ENCODE results near the gene CHCHD5.
"Not testable (repeated sequence)": the region's sequence is repeated elsewhere in the genome, so short reads cannot be mapped to it uniquely, and the experiment has no call there.

Gene CHCHD5

DNA sequence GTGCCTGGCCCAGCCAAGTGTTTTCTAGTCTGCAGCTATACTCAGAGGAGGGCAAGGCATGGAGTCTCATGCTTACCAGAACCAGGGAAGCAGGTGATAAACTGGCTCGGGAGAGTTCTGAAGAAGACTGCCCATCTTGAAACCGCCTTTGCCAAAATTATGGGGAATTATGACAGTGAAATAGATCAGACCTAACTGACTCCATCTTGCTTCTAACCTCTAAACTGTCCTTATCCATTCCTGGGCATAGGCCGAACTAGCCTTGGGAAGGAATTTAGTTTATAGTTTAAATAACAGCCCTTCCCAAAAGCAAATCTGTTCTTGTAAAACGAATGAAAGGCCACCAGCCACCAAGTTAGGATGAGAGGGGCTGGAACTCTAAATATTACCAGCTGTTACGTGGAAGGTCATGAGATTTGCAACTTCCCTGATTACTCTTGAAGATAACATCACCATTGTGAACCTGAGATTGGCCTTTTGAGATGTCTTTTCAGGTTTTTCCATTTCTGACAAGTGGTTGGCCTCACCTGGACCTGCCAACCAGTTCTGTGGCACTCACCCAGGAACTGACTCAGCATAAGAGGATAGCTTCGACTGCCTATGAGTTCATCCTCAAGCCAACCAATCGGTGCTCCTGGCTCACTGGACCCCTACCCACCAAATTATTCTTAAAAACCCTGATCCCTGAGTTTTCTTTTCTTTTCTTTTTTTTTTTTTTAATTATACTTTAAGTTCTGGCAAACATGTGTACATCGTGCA is 23.4 kb downstream of the CHCHD5 start:
- TF ChIP-seq, protein P1, sequence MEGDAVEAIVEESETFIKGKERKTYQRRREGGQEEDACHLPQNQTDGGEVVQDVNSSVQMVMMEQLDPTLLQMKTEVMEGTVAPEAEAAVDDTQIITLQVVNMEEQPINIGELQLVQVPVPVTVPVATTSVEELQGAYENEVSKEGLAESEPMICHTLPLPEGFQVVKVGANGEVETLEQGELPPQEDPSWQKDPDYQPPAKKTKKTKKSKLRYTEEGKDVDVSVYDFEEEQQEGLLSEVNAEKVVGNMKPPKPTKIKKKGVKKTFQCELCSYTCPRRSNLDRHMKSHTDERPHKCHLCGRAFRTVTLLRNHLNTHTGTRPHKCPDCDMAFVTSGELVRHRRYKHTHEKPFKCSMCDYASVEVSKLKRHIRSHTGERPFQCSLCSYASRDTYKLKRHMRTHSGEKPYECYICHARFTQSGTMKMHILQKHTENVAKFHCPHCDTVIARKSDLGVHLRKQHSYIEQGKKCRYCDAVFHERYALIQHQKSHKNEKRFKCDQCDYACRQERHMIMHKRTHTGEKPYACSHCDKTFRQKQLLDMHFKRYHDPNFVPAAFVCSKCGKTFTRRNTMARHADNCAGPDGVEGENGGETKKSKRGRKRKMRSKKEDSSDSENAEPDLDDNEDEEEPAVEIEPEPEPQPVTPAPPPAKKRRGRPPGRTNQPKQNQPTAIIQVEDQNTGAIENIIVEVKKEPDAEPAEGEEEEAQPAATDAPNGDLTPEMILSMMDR (IDR thresholded peaks at IDR 0.05; ENCODE audit: low read depth, low read length, missing control alignments) = no peak
- DNase-seq (ENCODE audit: low read depth) = no peak
- no peak overlapping the region for H3K4me3 ChIP-seq (ENCODE audit: low read depth, low read length)
- in situ Hi-C loops (cut with HindIII; ENCODE audit: low sequenced_read_pairs) = loop anchor here (5.0 kb wide), 2 partner anchors 79 to 114 kb away; partner anchors contain the start of gene NT5DC4

GRCh38 chr2:112609320-112609719 is 24.9 kb downstream of the CHCHD5 start:
- not testable (repeated sequence) for DNase-seq (ENCODE audit: low read depth); H3K4me3 ChIP-seq (ENCODE audit: low read depth, low read length)
- in situ Hi-C loops (cut with HindIII; ENCODE audit: low sequenced_read_pairs) = loop anchor here (5.0 kb wide), 2 partner anchors 78 to 113 kb away; partner anchors contain the start of gene NT5DC4

- H3K4me3 ChIP-seq (ENCODE audit: low read depth, low read length); DNase-seq (ENCODE audit: low read depth); in situ Hi-C loops (cut with HindIII; ENCODE audit: low sequenced_read_pairs): not testable (repeated sequence)
Observed at GRCh38 chr2:112612283-112612682, 27.9 kb downstream of the CHCHD5 start.

GRCh38 chr2:112614201-112614840 is 29.9 kb downstream of the CHCHD5 start:
- H3K4me3 ChIP-seq (ENCODE audit: low read depth, low read length) = no peak overlapping the region
- DNase-seq (ENCODE audit: low read depth) = no peak

DNA sequence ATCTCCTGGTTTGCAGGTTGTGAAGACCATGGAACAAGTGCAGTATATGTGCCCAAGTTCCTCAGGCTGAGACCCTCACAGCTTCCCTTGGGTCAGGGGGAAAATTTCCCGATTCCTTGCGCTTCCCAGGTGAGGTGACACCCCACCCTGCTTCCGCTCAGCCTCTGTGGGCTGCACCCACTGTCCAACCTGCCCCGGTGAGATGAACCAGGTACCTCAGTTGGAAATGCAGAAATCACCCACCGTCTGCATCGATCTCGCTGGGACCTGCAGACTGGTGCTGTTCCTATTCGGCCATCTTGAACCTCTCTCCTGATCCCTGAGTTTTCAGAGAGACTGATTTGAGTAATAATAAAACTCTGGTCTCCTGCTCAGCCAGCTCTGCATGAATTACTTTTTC is 30.6 kb downstream of the CHCHD5 start:
- no peak for DNase-seq (ENCODE audit: low read depth)
- H3K4me3 ChIP-seq (ENCODE audit: low read depth, low read length) = no peak overlapping the region
- in situ Hi-C loops (cut with HindIII; ENCODE audit: low sequenced_read_pairs) = no loop called here
- TF ChIP-seq, protein P1 (IDR thresholded peaks at IDR 0.05; ENCODE audit: low read depth, low read length, missing control alignments) = no peak

More at GRCh38 chr2:112614201-112614840, 29.9 kb downstream of the CHCHD5 start:
- in situ Hi-C loops (cut with HindIII; ENCODE audit: low sequenced_read_pairs) = no loop called here
- TF ChIP-seq, protein P1 (IDR thresholded peaks at IDR 0.05; ENCODE audit: low read depth, low read length, missing control alignments) = no peak

GRCh38 chr2:112615798-112616197 is 31.4 kb downstream of the CHCHD5 start:
- H3K4me3 ChIP-seq (ENCODE audit: low read depth, low read length); DNase-seq (ENCODE audit: low read depth); in situ Hi-C loops (cut with HindIII; ENCODE audit: low sequenced_read_pairs): not testable (repeated sequence)

GRCh38 chr2:112618383-112618782 is 34.0 kb downstream of the CHCHD5 start:
- no peak overlapping the region for H3K4me3 ChIP-seq (ENCODE audit: low read depth, low read length)
- no peak for DNase-seq (ENCODE audit: low read depth)
- in situ Hi-C loops (cut with HindIII; ENCODE audit: low sequenced_read_pairs) = no loop called here
- TF ChIP-seq, protein P1 (IDR thresholded peaks at IDR 0.05; ENCODE audit: low read depth, low read length, missing control alignments) = no peak

- TF ChIP-seq, protein P1 (IDR thresholded peaks at IDR 0.05; ENCODE audit: low read depth, low read length, missing control alignments) = no peak
Observed at GRCh38 chr2:112621790-112622527, 37.5 kb downstream of the CHCHD5 start.

More at GRCh38 chr2:112621790-112622527, 37.5 kb downstream of the CHCHD5 start:
- peak overlapping the region; percentile 7 for H3K4me3 ChIP-seq (ENCODE audit: low read depth, low read length)
- DNase-seq (ENCODE audit: low read depth) = peak; percentile 88
- in situ Hi-C loops (cut with HindIII; ENCODE audit: low sequenced_read_pairs) = no loop called here

All from astrocyte of the cerebellum (primary cell).